ENCODE measurements around the gene NKAIN1.

GRCh38 chr1:31196685-31197084 lies 43.0 kb downstream of the NKAIN1 start:
- TF ChIP-seq EZH2 (IDR thresholded peaks at IDR 0.05; ENCODE audit: borderline replicate concordance, insufficient read depth, low read depth, low read length, poor library complexity, severe bottlenecking) (no peak), CTCF (IDR thresholded peaks at IDR 0.05) (no peak)
